H1 (cell line): Measurements from ENCODE around the gene TNNC1. TPM values are rescaled to one million over a fixed set of nuclear protein-coding genes. Genes with fewer than 3 reads are reported as not detected.

Experiments used
- BRCA1 ChIP-seq: IDR thresholded peaks from 2 replicates; pipeline ENCODE4 v1.6.1; 2012; ENCODE audit warnings: low read depth, low read length, improper control_type of control experiment
- CBX8 ChIP-seq: fragments of 300-800, 300-1000 bp; sonication (generic); IDR thresholded peaks from 2 replicates; pipeline ENCODE4 v1.7.1; 2016; ENCODE audit warnings: low read depth, low read length, borderline replicate concordance
- RNF2 ChIP-seq: fragments of 200-900, 300-1000 bp; sonication (generic); IDR thresholded peaks from 2 replicates; pipeline ENCODE4 v1.7.1; 2016; ENCODE audit warnings: borderline replicate concordance, low read depth, mild to moderate bottlenecking, antibody characterized with exemption, low read length; ENCODE audit not compliant: poor library complexity, severe bottlenecking; ENCODE audit errors: missing control alignments
- SIX5 ChIP-seq: IDR thresholded peaks from 2 replicates; pipeline ENCODE4 v1.6.1; 2011; ENCODE audit warnings: mild to moderate bottlenecking, low read depth, low read length
- SUZ12 ChIP-seq: fragments of 200-600 bp; sonication (generic); IDR thresholded peaks from 2 replicates; pipeline ENCODE4 v1.6.1; 2012; ENCODE audit warnings: mild to moderate bottlenecking, inconsistent platforms, low read length, moderate library complexity, mixed read lengths
- TCF12 ChIP-seq: IDR thresholded peaks from 2 replicates; pipeline ENCODE4 v1.6.1; 2011; ENCODE audit warnings: low read depth, mild to moderate bottlenecking, low read length
- polyA plus RNA-seq, 7 experiments: library from polyadenylated mRNA; depleted of rRNA in 3 of 7; stranded (reverse) in 5 of 7; unstranded in 2 of 7; fragments of >200 nt in 5 of 7; fragments of 200-250 nt in 2 of 7; gene quantifications; 1 replicate in 5 of 7; 2 replicates in 1 of 7; 4 replicates in 1 of 7; pipeline versions ENCODE4 v1.2.1 to v1.2.3, GENCODE V29; 2011 to 2013; ENCODE audit warnings: missing spikeins in 2 of 7, mixed read lengths in 2 of 7
- total RNA-seq: library from RNA; stranded (reverse); fragmentation: NEBNext Ultra II Directional; extraction: Animal tissue kit (Norgen Biotek cat#: 25700); gene quantifications from 2 replicates; pipeline ENCODE4 v1.2.1, GENCODE V29; 2021

Gene TNNC1
- total and polyA plus RNA-seq, 2 of the 8 experiments (the other 6 are each of a cell fraction or from before 2014, with no cell fraction given) = 5.8 to 16.4 TPM

DNA sequence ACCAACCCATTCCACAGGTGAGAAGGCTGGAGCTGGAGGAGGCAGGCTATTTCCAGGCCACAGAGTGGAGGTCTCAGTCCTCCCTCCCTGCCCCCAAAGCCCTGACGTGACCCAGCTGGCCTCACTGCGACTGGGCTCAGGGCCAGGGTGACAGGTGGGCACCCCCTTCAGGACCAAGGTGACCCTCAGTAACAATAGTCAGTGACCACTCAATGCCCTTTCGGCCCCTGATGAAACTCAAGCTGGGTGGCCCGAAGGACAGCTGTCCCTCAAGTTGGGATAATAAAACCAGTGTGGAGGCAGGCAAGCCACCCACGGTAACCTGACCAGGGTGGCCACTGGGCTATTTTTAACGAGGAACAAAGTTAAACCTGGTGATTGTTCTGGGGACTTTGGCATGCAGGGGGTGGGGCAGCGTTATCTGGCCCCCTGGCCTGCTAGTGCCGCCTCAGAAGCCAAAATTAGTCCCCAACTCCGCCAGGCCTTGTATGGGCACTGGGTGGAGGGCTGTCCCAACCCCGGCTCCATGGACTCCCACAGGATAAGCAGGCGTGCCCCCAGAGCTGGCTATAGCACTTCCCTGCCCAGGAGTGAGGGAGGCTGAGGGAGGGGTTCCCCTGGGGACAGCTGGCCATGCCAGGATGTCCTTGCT is 1.1 kb downstream of the TNNC1 start (continued):
- TF ChIP-seq RNF2 = no peak
- TF ChIP-seq TCF12 = no peak
- TF ChIP-seq SIX5 = no peak
- no peak for TF ChIP-seq CBX8
- no peak for TF ChIP-seq BRCA1
- TF ChIP-seq SUZ12 = no peak
